Measurements from ENCODE around the gene TAOK2. TPM values are rescaled to one million over a fixed set of nuclear protein-coding genes. Genes with fewer than 3 reads are reported as not detected.

TAOK2 gene
- total and polyA plus RNA-seq, 2 experiments from 2014 or later, result 13.6 to 57.9 TPM

DNA sequence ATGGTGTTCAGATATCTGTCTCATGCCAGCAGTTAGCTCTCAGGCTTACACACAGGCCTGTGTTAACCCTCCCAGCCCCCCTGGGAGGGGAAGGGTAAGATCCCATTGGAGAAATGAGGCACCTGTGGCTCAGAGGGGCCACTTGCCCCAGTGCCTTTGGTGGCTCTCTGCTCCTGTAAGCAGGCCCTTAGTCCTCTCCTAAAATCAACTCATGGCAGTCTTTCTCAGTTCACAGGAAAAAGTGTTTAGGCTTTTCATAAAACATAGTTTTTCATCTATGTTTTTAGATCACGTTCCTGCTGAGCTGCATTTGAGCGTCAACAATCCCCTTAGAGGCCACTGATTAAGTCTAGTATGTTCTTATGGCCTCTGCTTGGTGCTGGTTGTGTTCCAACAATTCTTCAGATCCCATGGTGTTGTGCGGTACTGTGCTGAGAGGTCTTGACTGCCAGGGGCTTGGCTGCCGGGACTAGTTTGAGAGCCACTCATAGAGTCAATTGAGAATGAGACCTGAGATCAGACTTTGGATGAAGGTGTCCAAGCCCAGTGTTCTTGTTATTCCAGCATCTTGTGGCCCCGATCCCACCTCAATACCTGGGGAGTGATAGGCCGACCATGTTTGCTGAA is 10.6 kb downstream of the TAOK2 start:
- Histone ChIP-seq H2AFZ (no peak overlapping the region), H3K4me3 (no peak overlapping the region), H3K36me3 (ENCODE audit: low read depth) (peaks cover 45% of the 10 kb centered on the region; the same call in 1 of the 2 replicates), H3K9ac (0 out of 2 replicates have a peak overlapping the region, but pooled peaks have one; percentile 5), H3K4me1 (ENCODE audit: insufficient read depth) (no peaks in the 10 kb centered on the region), H3K79me2 (ENCODE audit: insufficient read depth) (peaks cover 12% of the 10 kb centered on the region; the same call in 1 of the 2 replicates), H3K9me3 (ENCODE audit: low read depth) (no peaks in the 10 kb centered on the region), H3K27me3 (replicated peaks; ENCODE audit: insufficient read depth) (no peaks in the 10 kb centered on the region), H3F3A (ENCODE audit: insufficient read depth) (no peaks in the 10 kb centered on the region), H3K27ac (no peak overlapping the region), H4K20me1 (ENCODE audit: insufficient read depth) (no peaks in the 10 kb centered on the region), H3K4me2 (ENCODE audit: unreplicated experiment) (no peak overlapping the region), H3K9me2 (ENCODE audit: insufficient read depth) (no peaks in the 10 kb centered on the region)
- TF ChIP-seq EZH2phosphoT487 (IDR thresholded peaks at IDR 0.05; ENCODE audit: insufficient read depth, low read depth) (no peak), EZH2 (IDR thresholded peaks at IDR 0.05; ENCODE audit: insufficient read depth, poor library complexity, severe bottlenecking) (no peak)
- in situ Hi-C loops (cut with MboI), result no loop called here
- 82 to 84% methylated on average over 6 of the region's 6 CpGs for WGBS, 2 experiments (ENCODE audit: low coverage in 1 of 2, low lambda C conversion rate in 2 of 2, missing lambda C conversion rate in 2 of 2)
- DNase-seq, result no peak

GRCh38 chr16:29984764-29985147 is 11.1 kb downstream of the TAOK2 start:
- in situ Hi-C loops (cut with MboI), result no loop called here
- Histone ChIP-seq H3K9me2 (ENCODE audit: insufficient read depth) (no peaks in the 10 kb centered on the region), H3K79me2 (ENCODE audit: insufficient read depth) (0 out of 2 replicates have a peak, but pooled peaks cover 7% of the 10 kb centered on the region), H3K27ac (no peak overlapping the region), H3K9ac (no peak overlapping the region), H3K4me2 (ENCODE audit: unreplicated experiment) (no peak overlapping the region), H2AFZ (no peak overlapping the region), H3K4me3 (no peak overlapping the region), H3K4me1 (ENCODE audit: insufficient read depth) (no peaks in the 10 kb centered on the region), H3K9me3 (ENCODE audit: low read depth) (no peaks in the 10 kb centered on the region), H3K27me3 (replicated peaks; ENCODE audit: insufficient read depth) (no peaks in the 10 kb centered on the region), H3F3A (ENCODE audit: insufficient read depth) (peaks cover 1% of the 10 kb centered on the region; the same call in 1 of the 2 replicates), H4K20me1 (ENCODE audit: insufficient read depth) (no peaks in the 10 kb centered on the region), H3K36me3 (ENCODE audit: low read depth) (peaks cover 43% of the 10 kb centered on the region; the same call in 1 of the 2 replicates)
- 89 to 90% methylated on average over 5 of the region's 5 CpGs for WGBS, 2 experiments (ENCODE audit: low coverage in 1 of 2, low lambda C conversion rate in 2 of 2, missing lambda C conversion rate in 2 of 2)
- DNase-seq, result no peak
- TF ChIP-seq EZH2 (IDR thresholded peaks at IDR 0.05; ENCODE audit: insufficient read depth, poor library complexity, severe bottlenecking) (no peak), EZH2phosphoT487 (IDR thresholded peaks at IDR 0.05; ENCODE audit: insufficient read depth, low read depth) (no peak)

GRCh38 chr16:29985271-29985811 is 11.7 kb downstream of the TAOK2 start:
- H4K20me1 ChIP-seq (ENCODE audit: insufficient read depth), result no peaks in the 10 kb centered on the region
- no peaks in the 10 kb centered on the region for H3K9me2 ChIP-seq (ENCODE audit: insufficient read depth)
- no peak overlapping the region for H3K9ac ChIP-seq
- peaks cover 37% of the 10 kb centered on the region; the same call in 1 of the 2 replicates for H3K36me3 ChIP-seq (ENCODE audit: low read depth)
- H3K79me2 ChIP-seq (ENCODE audit: insufficient read depth), result 0 out of 2 replicates have a peak, but pooled peaks cover 6% of the 10 kb centered on the region
- H3K4me3 ChIP-seq, result no peak overlapping the region
- H3K27me3 ChIP-seq (replicated peaks; ENCODE audit: insufficient read depth), result no peaks in the 10 kb centered on the region
- H2AFZ ChIP-seq, result no peak overlapping the region
- H3K27ac ChIP-seq, result no peak overlapping the region
- H3K4me1 ChIP-seq (ENCODE audit: insufficient read depth), result no peaks in the 10 kb centered on the region
- no peaks in the 10 kb centered on the region for H3K9me3 ChIP-seq (ENCODE audit: low read depth)
- in situ Hi-C loops (cut with MboI), result no loop called here
- 93 to 94% methylated on average over 26 to 28 of the region's 28 CpGs for WGBS, 2 experiments (ENCODE audit: low coverage in 1 of 2, low lambda C conversion rate in 2 of 2, missing lambda C conversion rate in 2 of 2)
- no peak overlapping the region for H3K4me2 ChIP-seq (ENCODE audit: unreplicated experiment)
- no peak for DNase-seq
- H3F3A ChIP-seq (ENCODE audit: insufficient read depth), result peaks cover 6% of the 10 kb centered on the region; the same call in 1 of the 2 replicates
- TF ChIP-seq EZH2 (IDR thresholded peaks at IDR 0.05; ENCODE audit: insufficient read depth, poor library complexity, severe bottlenecking) (no peak), EZH2phosphoT487 (IDR thresholded peaks at IDR 0.05; ENCODE audit: insufficient read depth, low read depth) (no peak)

GRCh38 chr16:29986231-29986630 is 12.6 kb downstream of the TAOK2 start:
- 97 to 100% methylated on average over 20 of the region's 20 CpGs for WGBS, 2 experiments (ENCODE audit: low coverage in 1 of 2, low lambda C conversion rate in 2 of 2, missing lambda C conversion rate in 2 of 2)
- Histone ChIP-seq H3K36me3 (ENCODE audit: low read depth) (peaks cover 31% of the 10 kb centered on the region; the same call in 1 of the 2 replicates), H3K27me3 (replicated peaks; ENCODE audit: insufficient read depth) (no peaks in the 10 kb centered on the region), H3K79me2 (ENCODE audit: insufficient read depth) (0 out of 2 replicates have a peak, but pooled peaks cover 6% of the 10 kb centered on the region), H3K9ac (no peak overlapping the region), H3F3A (ENCODE audit: insufficient read depth) (peaks cover 6% of the 10 kb centered on the region; the same call in 1 of the 2 replicates), H4K20me1 (ENCODE audit: insufficient read depth) (no peaks in the 10 kb centered on the region), H2AFZ (no peak overlapping the region), H3K4me1 (ENCODE audit: insufficient read depth) (no peaks in the 10 kb centered on the region), H3K27ac (no peak overlapping the region), H3K9me3 (ENCODE audit: low read depth) (no peaks in the 10 kb centered on the region), H3K4me3 (no peak overlapping the region), H3K9me2 (ENCODE audit: insufficient read depth) (no peaks in the 10 kb centered on the region), H3K4me2 (ENCODE audit: unreplicated experiment) (no peak overlapping the region)
- TF ChIP-seq EZH2 (IDR thresholded peaks at IDR 0.05; ENCODE audit: insufficient read depth, poor library complexity, severe bottlenecking) (no peak), EZH2phosphoT487 (IDR thresholded peaks at IDR 0.05; ENCODE audit: insufficient read depth, low read depth) (no peak)
- in situ Hi-C loops (cut with MboI), result no loop called here
- DNase-seq, result no peak

Measured in GM23248 (cell line).